HG03565 (cell line): Measurements from ENCODE around the gene TSHZ2.
A peak's percentile ranks its signal among the peaks of the same experiment; 100 is the strongest.

ENCODE experiments used
- ATAC-seq: cut with Tn5 transposase; IDR thresholded peaks from one replicate; pipeline ENCODE4 v1.9.1; 2021; ENCODE audit warnings: mild to moderate bottlenecking, moderate library complexity; ENCODE audit not compliant: unreplicated experiment

Gene TSHZ2

DNA sequence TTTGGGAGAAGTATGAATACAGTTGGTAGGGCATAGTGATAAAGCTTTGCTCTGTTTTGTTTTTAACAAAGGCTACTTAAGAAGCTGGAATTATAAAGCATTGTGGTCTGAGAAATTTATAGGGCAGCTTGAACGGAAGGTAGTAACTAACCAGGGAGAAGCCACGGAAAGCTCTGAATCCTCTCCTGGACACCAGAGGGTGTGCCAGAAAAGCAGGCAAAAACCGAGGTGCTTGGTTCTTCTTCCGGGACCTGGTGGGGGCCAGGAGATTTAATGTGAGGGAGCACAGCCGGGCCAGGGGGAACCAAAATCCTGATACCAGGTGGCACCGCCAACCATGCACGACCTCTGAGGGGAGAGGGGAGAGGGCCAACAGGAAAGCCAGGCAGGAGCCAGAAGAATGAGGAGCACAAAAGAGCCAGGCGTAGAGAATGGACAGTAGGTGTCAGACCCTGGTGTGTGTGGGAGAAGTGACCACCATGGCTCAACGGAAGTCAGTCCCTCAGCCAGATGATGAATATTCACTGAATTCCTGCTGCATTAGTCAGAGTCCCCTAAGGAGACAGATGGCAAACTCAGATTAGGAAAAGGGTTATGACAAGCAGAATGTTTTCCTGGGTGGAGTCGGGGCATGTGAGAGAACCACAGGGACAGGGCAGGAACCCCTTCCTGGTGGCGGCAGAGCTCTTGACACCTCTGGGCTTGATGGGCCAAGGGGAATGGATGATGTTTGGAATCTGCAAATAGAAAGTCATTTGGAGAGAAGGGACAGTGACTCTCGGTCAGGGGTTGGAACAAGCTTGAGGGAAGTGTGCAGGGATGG, 359.2 kb downstream of the TSHZ2 start:
- ATAC-seq = no peak

DNA sequence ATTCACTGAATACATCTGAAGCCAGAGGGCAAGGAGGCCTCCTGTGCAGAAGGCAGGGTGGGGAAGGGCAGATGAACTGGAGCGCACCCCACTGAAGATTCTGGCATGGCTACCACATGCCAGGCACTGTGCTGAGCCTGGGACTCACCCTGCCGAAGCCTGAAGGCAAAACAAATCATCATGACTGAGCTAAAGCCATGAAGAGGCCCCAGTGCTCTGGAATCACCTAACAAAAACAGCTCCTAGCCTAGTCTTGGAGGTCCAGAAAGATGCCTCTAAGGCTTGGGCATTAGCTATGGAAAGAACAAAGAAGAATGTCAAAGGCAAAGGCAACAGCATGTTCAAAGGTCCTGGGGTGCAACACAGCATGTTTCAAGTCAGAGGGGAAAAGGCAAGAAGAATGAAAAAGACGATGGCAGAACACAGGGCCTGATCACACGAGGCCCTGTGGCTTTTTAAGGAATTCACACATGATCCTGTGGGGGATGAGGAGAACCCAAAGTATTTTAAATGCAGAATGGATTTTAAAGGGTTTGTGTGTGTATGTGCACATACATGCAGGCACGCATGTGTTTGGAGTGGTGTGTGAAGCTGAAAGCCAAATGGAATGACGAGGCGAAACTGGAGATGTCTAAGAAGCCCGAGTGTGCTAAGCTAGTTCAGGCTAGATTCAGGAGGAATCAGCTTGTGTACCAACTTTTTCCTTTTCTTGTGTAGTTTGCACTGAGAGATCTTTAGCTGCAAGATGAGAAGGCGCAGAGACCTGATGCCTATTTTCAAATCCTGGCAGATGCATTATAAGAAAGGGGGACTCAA, 360.1 kb downstream of the TSHZ2 start:
- ATAC-seq = no peak

DNA sequence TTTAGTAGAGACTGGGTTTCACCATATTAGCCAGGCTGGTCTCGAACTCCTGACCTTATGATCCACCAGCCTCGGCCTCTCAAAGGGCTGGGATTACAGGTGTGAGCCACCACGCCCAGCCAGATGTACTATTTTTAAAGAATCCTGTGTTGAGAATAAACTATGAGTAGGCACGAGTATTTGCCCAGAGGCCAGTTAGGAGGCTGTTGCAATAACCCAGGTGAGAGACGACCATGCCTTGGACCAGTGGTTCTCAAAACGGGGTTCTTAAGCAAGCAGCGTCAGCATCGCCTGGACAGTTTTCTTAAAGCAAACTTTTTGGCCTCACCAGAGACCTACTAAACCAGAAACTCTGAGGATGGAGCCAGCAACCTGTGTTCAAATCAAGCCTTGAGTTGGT, 362.7 kb downstream of the TSHZ2 start:
- ATAC-seq = no peak

DNA sequence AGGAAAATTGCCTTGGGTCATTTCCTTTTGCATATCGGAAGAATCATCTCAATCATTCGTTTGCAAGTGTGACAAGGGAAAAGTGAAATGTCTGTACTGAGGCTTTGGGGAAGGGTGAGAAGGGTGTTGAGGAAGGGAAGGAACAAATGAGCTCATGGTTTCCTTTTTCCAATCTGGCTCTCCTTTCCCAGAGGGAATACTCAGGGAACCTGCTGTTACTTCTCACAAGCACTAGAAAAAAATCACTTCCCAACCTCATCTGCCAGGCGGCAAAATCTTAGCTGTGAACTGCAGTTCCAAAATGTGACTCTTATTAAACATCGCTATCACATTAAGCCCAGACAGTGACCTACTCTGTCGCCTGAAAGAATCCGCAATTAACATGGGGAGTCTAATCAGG, 363.4 kb downstream of the TSHZ2 start:
- no peak for ATAC-seq

DNA sequence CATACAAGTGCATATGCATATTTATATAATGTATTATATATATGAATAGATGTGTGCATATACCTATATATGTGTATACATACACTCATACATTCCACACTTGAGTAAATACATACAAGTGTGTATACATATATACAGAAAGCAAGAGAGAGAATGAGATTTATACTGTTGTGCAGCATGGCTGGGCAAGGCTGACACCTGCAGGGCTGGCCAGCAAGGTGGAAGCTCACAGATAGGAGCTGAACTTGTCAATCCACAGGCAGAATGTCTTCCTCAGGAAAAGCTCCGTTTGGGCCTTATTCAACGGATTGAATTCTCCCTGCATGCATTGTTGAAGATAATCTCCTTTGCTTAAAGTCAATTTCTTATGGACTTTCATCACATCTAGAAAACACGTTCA, 364.7 kb downstream of the TSHZ2 start:
- ATAC-seq = no peak

DNA sequence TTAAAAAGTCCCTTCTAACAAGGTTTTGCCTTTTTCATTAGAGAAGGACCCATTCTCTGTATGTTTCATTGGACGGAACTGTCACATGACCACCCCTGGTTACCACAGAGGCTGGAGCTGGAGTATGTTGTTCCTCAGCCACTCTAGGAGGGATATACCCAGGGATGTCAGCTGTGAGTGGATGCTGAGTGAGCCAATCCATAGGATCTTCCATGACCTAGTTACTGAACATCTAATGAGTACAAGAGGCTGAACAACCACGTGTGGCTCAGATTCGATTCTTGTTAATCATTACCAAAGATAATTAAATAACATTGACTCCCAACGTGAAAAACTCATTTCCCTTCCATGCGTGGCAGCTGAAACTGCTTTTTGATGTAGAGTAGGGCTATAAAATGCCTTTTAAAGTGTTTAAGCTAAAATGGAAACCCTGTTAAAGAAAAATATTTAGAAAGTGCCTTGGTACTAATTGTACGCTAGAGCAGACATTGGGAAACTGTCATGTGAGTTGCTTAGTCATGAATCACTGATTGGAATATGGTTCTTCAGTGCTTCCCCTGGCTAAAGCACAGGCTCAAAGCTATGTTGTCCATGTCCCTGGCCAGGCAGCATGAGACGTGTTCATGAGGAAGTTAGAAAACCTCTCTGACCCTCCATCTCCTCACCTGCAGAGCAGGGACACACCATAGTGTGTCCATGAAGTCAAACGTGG, 365.4 kb downstream of the TSHZ2 start:
- no peak for ATAC-seq

DNA sequence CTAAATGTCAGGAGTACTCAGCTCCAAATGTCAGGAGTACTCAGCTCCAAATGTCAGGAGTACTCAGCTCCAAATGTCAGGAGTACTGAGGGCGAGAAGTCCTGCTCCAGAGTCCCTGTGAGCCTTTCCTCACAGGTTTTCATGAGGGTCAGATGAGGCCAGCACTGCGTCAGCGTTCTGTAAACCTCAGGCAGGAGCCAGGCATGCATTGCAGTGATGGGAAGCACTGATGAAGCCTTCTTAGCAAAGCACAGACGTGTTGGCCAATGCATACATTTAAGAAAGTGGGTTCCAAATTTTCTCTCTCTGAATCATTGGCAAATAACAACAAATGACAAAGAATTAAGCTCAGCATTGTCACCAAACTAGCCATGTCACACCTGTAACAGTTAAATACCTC, 366.6 kb downstream of the TSHZ2 start:
- no peak for ATAC-seq

DNA sequence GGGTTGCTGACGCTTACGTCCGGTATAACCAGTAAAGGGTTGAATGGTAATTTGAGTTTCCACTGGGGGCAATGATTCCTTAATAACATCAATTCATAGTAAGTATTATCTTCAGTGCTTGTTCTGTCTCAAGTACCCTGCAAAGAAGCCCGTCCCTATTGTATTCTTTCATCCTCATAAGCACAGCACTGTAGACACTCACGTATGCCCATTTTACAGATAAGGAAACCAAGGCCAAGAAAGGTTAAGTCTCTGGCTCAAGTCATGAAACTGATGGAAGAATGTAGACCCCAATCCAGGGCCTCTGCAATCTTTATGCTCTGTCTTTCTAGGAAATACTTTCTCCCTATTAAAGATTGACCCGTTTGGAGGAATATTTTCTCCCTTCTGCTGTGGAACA, 370.3 kb downstream of the TSHZ2 start:
- no peak for ATAC-seq

DNA sequence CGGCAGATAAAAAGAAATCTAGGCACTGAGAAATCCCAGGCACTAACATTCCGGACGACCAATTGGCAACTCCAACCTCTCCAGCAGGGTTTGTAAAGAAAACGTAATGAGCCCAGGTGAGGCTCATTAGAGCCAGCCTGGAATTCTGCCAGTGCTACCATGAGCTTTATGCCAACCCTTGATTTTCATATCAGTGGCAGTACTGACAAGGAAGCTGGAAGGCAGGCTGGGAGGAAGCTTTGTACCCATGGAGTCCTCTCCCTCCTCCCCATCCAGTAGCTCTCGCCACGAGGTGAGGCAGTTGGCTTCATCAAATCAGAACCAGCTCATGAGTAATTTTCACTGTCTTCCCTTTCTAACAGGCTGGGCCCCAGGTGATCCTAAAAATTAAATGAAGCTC, 371.3 kb downstream of the TSHZ2 start:
- ATAC-seq = no peak

DNA sequence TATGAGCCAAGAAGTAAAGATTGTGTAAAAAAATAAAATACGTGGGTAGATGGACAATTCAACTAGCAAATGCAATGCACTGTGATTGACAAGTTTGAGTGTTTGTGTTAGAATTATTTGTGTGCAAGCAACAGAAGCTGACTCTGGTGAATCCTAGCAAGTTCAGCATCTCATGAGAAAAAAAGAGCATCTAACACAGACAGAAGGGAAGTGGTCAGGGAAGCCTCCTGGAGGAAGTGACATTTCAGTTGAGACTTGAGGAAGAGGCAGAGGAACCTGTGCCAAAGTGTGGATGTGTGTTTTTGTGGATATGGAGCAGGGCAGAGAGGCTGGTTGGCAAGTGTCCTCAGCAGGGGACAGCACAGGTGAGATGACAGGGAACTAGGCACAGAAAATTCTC, 372.7 kb downstream of the TSHZ2 start:
- no peak for ATAC-seq

DNA sequence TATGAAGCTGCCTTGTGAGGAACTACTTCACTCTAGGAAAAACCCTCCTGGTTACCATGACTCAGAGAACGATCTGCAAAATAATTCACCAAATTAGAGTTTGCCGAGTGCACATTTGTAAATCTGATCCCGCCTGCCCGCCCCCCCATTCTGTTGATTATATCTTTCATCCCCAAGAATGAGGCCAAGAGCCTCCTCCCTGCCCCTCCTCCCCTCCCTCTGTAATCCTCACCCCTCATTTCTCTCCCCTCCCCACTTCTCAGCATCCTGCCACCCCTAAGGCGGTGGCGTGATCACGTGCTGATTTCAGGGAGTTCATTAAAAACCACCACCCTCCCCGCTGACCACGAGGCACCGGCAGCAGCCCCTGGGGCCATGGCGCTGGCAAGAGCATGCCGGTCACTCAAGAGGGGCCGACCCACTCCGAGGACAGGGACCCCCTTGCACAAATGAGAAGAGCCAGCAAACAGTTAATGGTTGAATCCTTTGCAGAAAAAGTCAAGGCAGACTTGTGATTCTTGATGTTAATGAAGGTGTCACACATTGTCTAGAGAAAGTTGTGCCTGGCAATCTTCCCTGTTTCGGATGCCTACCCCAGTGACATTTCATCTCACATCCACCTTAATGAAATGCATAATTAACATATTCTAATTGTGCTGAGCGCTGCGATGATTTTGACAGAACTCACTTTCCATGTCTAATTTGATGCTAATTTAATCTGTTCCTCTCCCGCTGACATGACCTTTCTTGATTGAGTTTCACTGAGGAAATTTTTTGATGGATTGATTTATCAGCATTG, 373.6 kb downstream of the TSHZ2 start:
- no peak for ATAC-seq

DNA sequence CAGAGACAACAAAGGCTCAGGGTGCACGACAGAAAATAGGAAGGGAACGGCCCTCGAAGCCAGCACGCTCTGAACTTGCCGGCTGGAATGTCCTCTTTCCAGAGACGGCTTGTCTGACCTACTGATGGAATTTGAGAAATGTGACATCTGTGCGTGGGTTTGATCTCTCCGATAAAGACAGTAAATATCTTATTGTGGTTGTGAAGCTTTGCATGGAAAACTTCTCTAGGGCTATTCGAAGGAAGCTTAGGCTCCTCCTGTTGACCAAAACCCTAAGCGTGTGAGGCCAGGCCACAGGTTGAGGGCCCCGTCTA, 374.1 kb downstream of the TSHZ2 start:
- no peak for ATAC-seq

DNA sequence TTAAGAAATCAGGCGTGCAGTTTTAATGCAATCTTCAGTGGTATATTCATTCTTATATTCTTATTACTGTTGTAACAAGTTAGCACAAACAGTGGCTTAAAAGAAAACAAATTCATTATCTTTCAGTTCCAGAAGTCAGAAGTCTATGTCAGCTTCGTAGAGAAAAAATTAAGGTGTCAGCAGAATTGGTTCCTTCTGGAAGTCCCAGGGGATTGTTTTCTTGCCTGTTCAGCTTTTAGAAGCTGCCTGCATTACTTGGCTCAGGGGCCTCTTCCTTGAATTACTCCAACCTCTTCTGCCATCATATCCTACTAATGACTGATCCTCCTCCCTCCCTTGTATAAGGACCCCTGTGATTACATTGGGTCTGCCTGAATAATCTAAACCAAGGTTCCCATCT, 377.6 kb downstream of the TSHZ2 start:
- ATAC-seq = no peak

DNA sequence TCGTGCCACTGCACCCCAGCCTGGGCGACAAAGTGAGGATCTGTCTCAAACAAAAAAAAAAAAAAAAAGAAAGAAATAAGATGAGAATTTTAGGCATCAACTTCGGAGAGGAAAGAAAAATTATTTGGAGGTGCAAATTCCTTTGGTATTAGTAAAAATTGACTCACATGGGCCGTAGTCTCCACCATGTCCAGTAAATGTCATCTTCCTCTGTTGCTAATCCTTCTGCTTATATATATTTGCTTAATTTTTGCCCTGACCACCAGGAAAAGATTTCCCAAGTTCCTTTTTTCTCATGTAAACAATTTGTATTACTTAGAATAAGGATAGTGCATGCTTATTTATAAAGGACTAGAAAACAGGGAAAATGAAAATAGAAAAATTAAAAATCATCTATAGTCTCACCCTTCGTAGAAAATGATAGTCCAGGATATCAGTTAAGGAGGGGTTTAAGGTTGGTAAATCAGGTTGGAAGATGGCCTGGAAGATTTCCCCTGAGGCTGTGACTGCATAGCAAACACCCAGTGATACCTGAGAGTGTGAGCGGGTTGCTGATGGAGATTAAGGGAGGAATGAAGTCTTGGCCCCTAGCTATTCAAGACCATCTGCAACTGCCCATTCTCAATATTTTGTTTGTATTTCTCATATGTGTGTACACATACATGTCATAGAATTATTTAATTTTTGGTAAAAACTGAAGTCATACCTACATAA, 380.7 kb downstream of the TSHZ2 start:
- no peak for ATAC-seq

DNA sequence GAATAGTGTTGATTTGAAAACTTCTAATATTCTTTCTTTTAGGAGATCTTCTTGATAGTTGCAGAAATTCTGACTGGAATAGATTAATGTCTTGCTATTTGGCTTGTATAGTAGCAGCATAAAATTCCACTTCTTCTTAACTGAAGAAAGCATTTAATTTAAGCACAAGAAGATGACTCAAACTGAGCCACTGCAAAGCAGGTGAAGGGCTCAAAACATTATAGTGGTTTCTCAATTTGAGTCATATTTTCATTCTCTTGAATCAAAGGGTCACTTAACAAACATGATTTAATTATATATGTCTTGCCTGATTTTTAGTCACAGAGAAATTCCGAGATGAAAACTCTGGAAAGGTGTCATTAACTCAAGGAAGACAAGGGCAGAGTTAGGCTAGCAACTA, 382.2 kb downstream of the TSHZ2 start:
- peak; percentile 53 for ATAC-seq

DNA sequence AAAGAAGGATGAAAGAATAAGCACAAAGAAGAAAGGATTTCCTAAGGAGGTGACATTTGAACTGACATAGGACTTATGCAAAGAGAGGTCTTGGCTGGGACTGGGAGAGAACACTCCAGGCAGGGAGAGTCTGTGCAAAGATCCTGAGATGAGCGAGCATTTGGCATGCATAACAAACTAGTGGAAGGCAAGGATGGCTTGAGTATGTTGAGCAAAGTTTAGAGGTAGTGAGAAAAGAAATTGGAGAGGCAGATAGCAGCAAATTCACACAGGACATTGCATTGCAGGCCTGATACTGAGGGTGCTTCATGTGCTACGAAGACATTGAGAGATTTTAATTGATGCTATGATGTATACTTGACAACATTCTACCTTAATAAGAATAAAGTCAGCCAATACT, 383.6 kb downstream of the TSHZ2 start:
- ATAC-seq = no peak

DNA sequence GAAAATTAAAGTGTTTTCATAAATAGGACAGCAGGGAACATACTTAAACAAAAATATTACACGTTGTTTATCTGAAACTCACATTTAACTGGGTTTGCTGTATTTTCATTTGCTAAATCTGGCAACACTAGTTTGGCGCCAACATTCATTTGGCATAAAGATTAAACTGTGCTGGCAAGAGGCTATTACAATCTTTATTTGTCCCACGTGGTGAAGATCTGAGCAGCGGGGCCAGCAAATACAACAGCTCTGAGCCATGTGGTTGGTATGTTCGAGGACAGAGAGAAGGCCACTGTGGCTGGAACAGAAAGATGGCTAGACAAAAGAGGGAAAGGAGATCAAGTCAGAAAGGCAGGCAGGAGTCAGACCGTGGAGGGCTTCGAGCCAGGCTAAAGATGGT, 387.3 kb downstream of the TSHZ2 start:
- ATAC-seq = no peak

DNA sequence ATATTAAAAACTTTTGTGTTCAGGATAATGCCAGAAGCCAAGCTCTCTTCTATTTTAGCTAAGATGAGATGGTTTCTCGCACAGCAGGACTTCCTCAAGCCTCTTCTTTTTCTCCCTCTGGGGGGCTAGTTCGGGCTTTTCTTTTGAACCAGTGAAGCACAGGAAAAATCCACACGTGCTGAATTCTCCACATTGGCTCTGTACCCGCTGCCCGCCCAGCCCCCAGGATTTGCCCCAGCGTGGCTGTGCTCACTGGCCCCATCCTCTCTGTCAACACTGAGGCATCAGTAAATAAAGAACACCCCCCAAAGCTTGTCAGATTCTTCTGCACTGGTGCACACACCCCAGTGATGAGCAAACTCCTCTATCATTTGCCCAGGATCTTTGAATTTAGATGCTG, 388.7 kb downstream of the TSHZ2 start:
- ATAC-seq = no peak

DNA sequence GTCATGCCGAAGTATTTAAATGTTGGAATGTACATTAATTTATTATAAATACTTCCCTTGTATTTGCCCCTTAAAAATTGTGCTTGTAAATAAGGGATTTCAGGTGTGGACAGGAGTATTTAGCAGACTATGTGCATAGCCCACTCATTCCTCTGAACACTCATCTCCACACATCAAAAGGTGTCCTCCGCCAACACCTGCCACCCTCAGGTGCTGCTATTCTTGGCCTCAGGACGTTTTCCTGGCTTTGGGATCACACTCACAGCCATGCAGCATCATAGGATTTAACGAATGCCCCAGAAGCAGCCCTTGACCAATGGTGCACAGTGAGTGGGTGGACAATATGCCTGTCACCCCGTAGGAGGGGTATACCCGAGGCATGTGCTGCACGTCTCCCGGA, 390.6 kb downstream of the TSHZ2 start:
- ATAC-seq = no peak

DNA sequence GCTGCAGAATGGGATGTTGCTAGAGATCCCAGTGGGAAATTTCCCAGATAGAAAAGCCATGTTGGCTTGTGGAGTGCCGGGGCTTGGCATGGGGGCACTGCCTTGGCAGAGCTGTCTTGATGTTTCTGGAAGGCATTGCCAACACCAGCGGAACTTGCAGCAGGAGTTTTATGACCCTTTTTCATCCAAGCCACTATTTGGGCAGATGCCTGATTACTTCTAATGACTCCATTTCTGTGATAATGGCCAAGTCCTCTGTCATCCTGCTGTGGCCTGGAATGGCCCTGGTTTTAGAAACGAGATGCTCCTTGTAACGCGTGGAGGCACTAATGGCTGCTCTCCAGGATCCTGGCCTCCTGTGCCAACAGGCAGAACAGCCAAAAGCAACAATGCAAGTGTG, 392.5 kb downstream of the TSHZ2 start:
- ATAC-seq = no peak
